ENCODE measurements around the gene NFKB2.
A peak's percentile ranks its signal among the peaks of the same experiment; 100 is the strongest.

GRCh38 chr10:102421507-102421756 lies 25.9 kb downstream of the NFKB2 start:
- TF ChIP-seq REST (IDR thresholded peaks at IDR 0.05; ENCODE audit: low read depth) (no peak), EGR1 (IDR thresholded peaks at IDR 0.05) (no peak), EP300 (IDR thresholded peaks at IDR 0.05; ENCODE audit: borderline replicate concordance) (no peak), MAX (IDR thresholded peaks at IDR 0.05) (no peak), CEBPB (IDR thresholded peaks at IDR 0.05) (no peak), YY1 (IDR thresholded peaks at IDR 0.05; ENCODE audit: low read depth) (no peak), RAD21 (IDR thresholded peaks at IDR 0.05; ENCODE audit: low read depth) (no peak), NFIC (IDR thresholded peaks at IDR 0.05) (no peak), TAF1 (IDR thresholded peaks at IDR 0.05; ENCODE audit: low read depth) (no peak), ZBTB7A (IDR thresholded peaks at IDR 0.05; ENCODE audit: low read depth) (peak; percentile 92), TCF12 (IDR thresholded peaks at IDR 0.05; ENCODE audit: low read depth) (no peak), TEAD4 (IDR thresholded peaks at IDR 0.05) (no peak; the same call in 1 of the 2 replicates), FOXM1 (IDR thresholded peaks at IDR 0.05; ENCODE audit: borderline replicate concordance, low read depth) (no peak)

Measured in Ishikawa (cell line).